ENCODE results near the gene ALB.
"Not testable (repeated sequence)": the region's sequence is repeated elsewhere in the genome, so short reads cannot be mapped to it uniquely, and the experiment has no call there.

Gene ALB

GRCh38 chr4:73404042-73404441, at the start of gene ALB:
Gene ALB (plus strand): TSS chr4:73404287. CDS start chr4:73404328, 41 bp downstream.
- DNase-seq: no peak

- not testable (repeated sequence) for DNase-seq
Observed at GRCh38 chr4:73357174-73357573, 46.9 kb upstream of the ALB start.

GRCh38 chr4:73369506-73370199, 34.4 kb upstream of the ALB start:
- DNase-seq: not testable (repeated sequence)

- DNase-seq: no peak
Observed at GRCh38 chr4:73375328-73375741, 28.8 kb upstream of the ALB start.

GRCh38 chr4:73376251-73376650, 27.8 kb upstream of the ALB start:
- DNase-seq: no peak

- DNase-seq: no peak
Observed at GRCh38 chr4:73376976-73377375, 27.1 kb upstream of the ALB start.

- no peak for DNase-seq
Observed at GRCh38 chr4:73378887-73379286, 25.2 kb upstream of the ALB start.

GRCh38 chr4:73379946-73380345, 24.1 kb upstream of the ALB start:
- no peak for DNase-seq

- DNase-seq: no peak
Observed at GRCh38 chr4:73381214-73381613, 22.9 kb upstream of the ALB start.

GRCh38 chr4:73383452-73383851, 20.6 kb upstream of the ALB start:
- DNase-seq: no peak

GRCh38 chr4:73387552-73387951, 16.5 kb upstream of the ALB start:
- DNase-seq: no peak

- no peak for DNase-seq
Observed at GRCh38 chr4:73388887-73389286, 15.2 kb upstream of the ALB start.

- DNase-seq: not testable (repeated sequence)
Observed at GRCh38 chr4:73389663-73390062, 14.4 kb upstream of the ALB start.

GRCh38 chr4:73391774-73392173, 12.3 kb upstream of the ALB start:
- no peak for DNase-seq

GRCh38 chr4:73392936-73393335, 11.2 kb upstream of the ALB start:
- DNase-seq: no peak

- no peak for DNase-seq
Observed at GRCh38 chr4:73396304-73396703, 7.8 kb upstream of the ALB start.

GRCh38 chr4:73396993-73397972, 6.8 kb upstream of the ALB start:
- DNase-seq: no peak

GRCh38 chr4:73401412-73401811, 2.7 kb upstream of the ALB start:
- DNase-seq: no peak

- no peak for DNase-seq
Observed at GRCh38 chr4:73404457-73404856, 370 bp downstream of the ALB start.

GRCh38 chr4:73405138-73405537, 1.1 kb downstream of the ALB start:
- no peak for DNase-seq

- DNase-seq: no peak
Observed at GRCh38 chr4:73406548-73406875, 2.4 kb downstream of the ALB start.

- no peak for DNase-seq
Observed at GRCh38 chr4:73407227-73407673, 3.2 kb downstream of the ALB start.

- no peak for DNase-seq
Observed at GRCh38 chr4:73408181-73408867, 4.2 kb downstream of the ALB start.
